Activated B cell treated with CpG ODN at 0.5 μM for 24 hours (primary cell): ENCODE data around the gene GRIA4. TPM values are rescaled to one million over a fixed set of nuclear protein-coding genes. Genes with fewer than 3 reads are reported as not detected.
"Not testable (repeated sequence)": the region's sequence is repeated elsewhere in the genome, so short reads cannot be mapped to it uniquely, and the experiment has no call there.

ENCODE experiments used
- ATAC-seq: fragments of 200-7000 bp; cut with Tn5 transposase; one replicate; pipeline ENCODE4 v1.10.0; 2021; ENCODE audit warnings: low read depth, mild to moderate bottlenecking, moderate library complexity
- CTCF ChIA-PET: fragments of 350-600 bp; sonication (Branson Sonifier 250); formaldehyde crosslinking; loops from one replicate; lab custom pipeline; 2021; ENCODE audit warnings: antibody characterized with exemption; lab: Charles Lee
- POLR2A ChIA-PET: fragments of 350-600 bp; sonication (Branson Sonifier 250); formaldehyde crosslinking; loops from one replicate; lab custom pipeline; 2021; ENCODE audit warnings: antibody characterized with exemption; lab: Charles Lee
- DNase-seq: peaks from one replicate; pipeline ENCODE4 v3.0.0; 2022
- H3K27ac Mint-ChIP-seq: one replicate; pipeline ENCODE4 v1.8.0; 2020; ENCODE audit warnings: mixed read lengths
- H3K27me3 Mint-ChIP-seq: one replicate; pipeline ENCODE4 v1.8.0; 2021; ENCODE audit warnings: mixed read lengths
- H3K36me3 Mint-ChIP-seq: one replicate; pipeline ENCODE4 v1.8.0; 2021; ENCODE audit warnings: low read depth, mixed read lengths
- H3K4me1 Mint-ChIP-seq: one replicate; pipeline ENCODE4 v1.8.0; 2021; ENCODE audit warnings: mixed read lengths
- H3K4me3 Mint-ChIP-seq: one replicate; pipeline ENCODE4 v1.8.0; 2020; ENCODE audit warnings: mild to moderate bottlenecking, mixed read lengths
- H3K9me3 Mint-ChIP-seq: one replicate; pipeline ENCODE4 v1.8.0; 2020; ENCODE audit warnings: mixed read lengths
- intact Hi-C: fragments of 100-400 bp; cut with micrococcal nuclease; formaldehyde crosslinking; loops from one replicate; pipeline ENCODE4 v1.15.1; 2024
- total RNA-seq: library from RNA; stranded (reverse); gene quantifications from 2 replicates; pipeline ENCODE4 v1.2.3, GENCODE V29; 2022
- TF ChIP-seq, protein P1 (sequence below): fragments of 200-600 bp; IDR thresholded peaks from one replicate; pipeline ENCODE4 v1.8.0; 2022; ENCODE audit warnings: antibody characterized with exemption, mild to moderate bottlenecking

The GRIA4 gene
- total RNA-seq, 1 donor from 2014 or later: not detected

DNA sequence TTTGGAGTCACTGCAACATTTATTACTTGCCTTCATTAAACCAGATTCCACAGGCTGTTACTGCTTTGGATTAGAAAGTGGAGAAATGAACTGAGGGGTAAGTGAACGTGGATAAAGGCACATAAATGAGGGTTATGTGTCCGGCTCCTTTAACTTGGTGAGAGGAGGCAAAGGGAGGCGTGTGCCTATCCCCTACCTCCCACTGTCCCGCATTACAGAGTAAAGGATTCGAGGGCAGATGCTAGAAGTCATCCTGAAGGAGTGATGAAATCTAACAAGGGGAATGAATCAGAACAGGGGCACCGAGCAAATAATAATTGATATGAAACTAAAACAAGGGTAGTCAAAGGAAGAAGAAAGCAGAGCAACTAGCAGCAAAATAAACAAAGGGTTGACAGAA lies 147.2 kb downstream of the GRIA4 start:
- POLR2A ChIA-PET: no interaction called here
- H3K9me3 Mint-ChIP-seq: no peaks in the 10 kb centered on the region

DNA sequence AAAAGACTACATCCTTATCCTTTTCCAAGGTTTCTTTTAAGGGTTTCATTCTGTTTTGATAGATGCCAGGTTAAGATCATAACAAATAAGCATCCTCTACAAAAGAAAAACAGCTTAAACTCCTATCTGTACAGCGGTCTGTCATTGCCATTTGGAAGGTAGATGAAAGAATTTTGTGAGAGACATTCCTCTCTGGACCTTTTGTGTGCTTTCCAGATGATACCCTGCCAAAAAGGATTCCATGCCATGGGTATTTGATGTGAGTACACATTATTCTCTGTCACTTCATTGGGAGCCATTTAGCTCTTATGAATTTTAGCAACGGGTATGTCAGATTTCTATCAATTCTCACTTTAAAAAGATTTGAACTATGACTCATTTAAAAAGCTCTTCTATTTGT lies 153.7 kb downstream of the GRIA4 start:
- H3K27ac Mint-ChIP-seq: no peak overlapping the region
- CTCF ChIA-PET: no interaction called here
- no peaks in the 10 kb centered on the region for H3K9me3 Mint-ChIP-seq
- no peak for DNase-seq
- no peak overlapping the region for H3K4me3 Mint-ChIP-seq
- H3K4me1 Mint-ChIP-seq: no peaks in the 10 kb centered on the region
- ATAC-seq: no peak
- intact Hi-C loops: no loop called here
- no peaks in the 10 kb centered on the region for H3K36me3 Mint-ChIP-seq
- TF ChIP-seq, protein P1, sequence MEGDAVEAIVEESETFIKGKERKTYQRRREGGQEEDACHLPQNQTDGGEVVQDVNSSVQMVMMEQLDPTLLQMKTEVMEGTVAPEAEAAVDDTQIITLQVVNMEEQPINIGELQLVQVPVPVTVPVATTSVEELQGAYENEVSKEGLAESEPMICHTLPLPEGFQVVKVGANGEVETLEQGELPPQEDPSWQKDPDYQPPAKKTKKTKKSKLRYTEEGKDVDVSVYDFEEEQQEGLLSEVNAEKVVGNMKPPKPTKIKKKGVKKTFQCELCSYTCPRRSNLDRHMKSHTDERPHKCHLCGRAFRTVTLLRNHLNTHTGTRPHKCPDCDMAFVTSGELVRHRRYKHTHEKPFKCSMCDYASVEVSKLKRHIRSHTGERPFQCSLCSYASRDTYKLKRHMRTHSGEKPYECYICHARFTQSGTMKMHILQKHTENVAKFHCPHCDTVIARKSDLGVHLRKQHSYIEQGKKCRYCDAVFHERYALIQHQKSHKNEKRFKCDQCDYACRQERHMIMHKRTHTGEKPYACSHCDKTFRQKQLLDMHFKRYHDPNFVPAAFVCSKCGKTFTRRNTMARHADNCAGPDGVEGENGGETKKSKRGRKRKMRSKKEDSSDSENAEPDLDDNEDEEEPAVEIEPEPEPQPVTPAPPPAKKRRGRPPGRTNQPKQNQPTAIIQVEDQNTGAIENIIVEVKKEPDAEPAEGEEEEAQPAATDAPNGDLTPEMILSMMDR: no peak
- H3K27me3 Mint-ChIP-seq: no peaks in the 10 kb centered on the region
- POLR2A ChIA-PET: no interaction called here

More for the DNA sequence above, 147.2 kb downstream of the GRIA4 start:
- intact Hi-C loops: no loop called here
- no peak overlapping the region for H3K27ac Mint-ChIP-seq
- no peaks in the 10 kb centered on the region for H3K36me3 Mint-ChIP-seq
- H3K4me1 Mint-ChIP-seq: no peaks in the 10 kb centered on the region
- DNase-seq (no peak), ATAC-seq (no peak)
- no peaks in the 10 kb centered on the region for H3K27me3 Mint-ChIP-seq
- TF ChIP-seq, protein P1: no peak
- CTCF ChIA-PET: no interaction called here
- no peak overlapping the region for H3K4me3 Mint-ChIP-seq

DNA sequence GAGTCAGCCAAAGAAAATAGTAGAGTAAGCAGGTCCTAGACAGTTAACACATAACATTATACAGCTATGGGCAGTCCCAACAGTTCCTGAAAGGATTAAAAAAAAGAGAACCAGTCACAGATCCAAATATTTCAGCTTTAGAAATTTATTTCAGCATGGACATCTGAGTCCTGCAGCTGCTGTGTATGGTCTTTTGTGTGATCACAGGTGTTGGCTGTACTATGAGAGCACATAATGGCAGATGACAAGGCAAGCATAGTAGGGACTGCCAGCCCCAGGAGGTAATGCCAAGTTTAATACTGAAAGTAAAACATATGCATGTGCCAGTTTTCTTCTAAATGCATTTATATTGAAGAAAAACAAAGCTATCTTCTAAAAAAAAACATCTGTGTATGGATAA lies 158.1 kb downstream of the GRIA4 start:
- H3K27ac Mint-ChIP-seq: no peak overlapping the region
- H3K27me3 Mint-ChIP-seq: no peaks in the 10 kb centered on the region
- CTCF ChIA-PET: no interaction called here
- POLR2A ChIA-PET: no interaction called here
- DNase-seq: no peak
- H3K9me3 Mint-ChIP-seq: no peaks in the 10 kb centered on the region
- no peak overlapping the region for H3K4me3 Mint-ChIP-seq
- no peak for ATAC-seq
- TF ChIP-seq, protein P1: no peak
- intact Hi-C loops: no loop called here
- H3K36me3 Mint-ChIP-seq: no peaks in the 10 kb centered on the region
- H3K4me1 Mint-ChIP-seq: no peaks in the 10 kb centered on the region

DNA sequence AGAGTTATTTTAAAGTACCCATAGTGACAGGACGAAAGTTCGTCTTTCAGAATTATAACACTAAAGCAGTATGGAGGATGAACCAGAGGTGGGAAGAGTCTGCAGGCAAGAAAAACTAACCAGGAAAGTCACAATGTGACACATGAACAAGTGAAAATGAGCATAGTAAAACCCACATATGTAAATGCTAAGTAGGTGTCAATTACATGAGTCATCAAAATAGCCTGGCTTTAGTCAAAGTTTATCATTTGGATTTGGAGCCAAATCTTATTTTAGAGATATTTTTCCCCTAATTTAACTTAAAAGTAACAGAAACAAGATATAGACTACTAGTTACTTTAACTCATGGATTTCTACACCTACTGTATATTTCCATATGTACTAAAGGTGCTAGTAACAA lies 159.8 kb downstream of the GRIA4 start:
- TF ChIP-seq, protein P1: no peak
- POLR2A ChIA-PET: no interaction called here
- H3K4me3 Mint-ChIP-seq: no peak overlapping the region
- H3K9me3 Mint-ChIP-seq: no peaks in the 10 kb centered on the region
- no peaks in the 10 kb centered on the region for H3K4me1 Mint-ChIP-seq
- no peak overlapping the region for H3K27ac Mint-ChIP-seq
- intact Hi-C loops: no loop called here
- CTCF ChIA-PET: no interaction called here
- DNase-seq (no peak), ATAC-seq (no peak)
- no peaks in the 10 kb centered on the region for H3K36me3 Mint-ChIP-seq
- H3K27me3 Mint-ChIP-seq: no peaks in the 10 kb centered on the region

DNA sequence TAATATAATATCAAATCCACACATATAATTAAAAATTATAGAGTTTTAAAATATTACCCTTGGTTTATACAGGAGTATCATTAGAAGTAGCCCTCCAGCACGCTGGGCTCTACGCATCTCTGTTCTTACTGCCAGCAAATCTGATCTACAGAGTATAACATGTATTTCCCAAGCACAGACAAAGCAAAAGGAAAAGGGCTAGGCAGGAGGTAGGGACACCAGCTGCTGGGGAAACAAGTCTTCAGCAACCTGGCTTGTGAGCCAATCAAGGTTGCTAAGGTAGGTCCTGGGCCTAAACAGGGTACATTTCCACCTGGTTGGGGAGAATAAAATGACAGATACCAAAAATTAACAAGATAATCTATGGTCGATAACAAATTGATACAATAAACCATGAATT lies 163.6 kb downstream of the GRIA4 start:
- H3K27ac Mint-ChIP-seq, H3K27me3 Mint-ChIP-seq, H3K4me3 Mint-ChIP-seq, intact Hi-C loops, ATAC-seq, POLR2A ChIA-PET, DNase-seq, CTCF ChIA-PET, H3K4me1 Mint-ChIP-seq, H3K36me3 Mint-ChIP-seq, H3K9me3 Mint-ChIP-seq: not testable (repeated sequence)

DNA sequence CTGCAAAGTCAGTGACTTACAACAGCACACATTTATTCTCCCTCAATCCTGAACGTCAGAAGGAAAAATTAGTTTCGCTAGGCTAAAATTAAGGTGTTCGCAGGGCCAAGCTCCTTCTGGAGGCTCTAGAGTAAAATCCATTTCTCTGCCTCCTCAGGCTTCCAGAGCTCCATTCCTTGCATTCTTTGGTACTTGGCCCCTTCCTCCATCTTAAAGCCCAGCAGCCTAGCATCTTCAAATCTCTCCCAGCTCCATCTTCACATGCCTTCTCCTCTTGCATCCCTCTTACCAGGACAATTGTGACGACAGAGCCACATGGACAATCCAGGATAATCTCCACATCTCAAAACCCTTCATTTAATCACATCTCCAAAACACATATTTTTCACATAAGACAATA lies 165.0 kb downstream of the GRIA4 start:
- Mint-ChIP-seq H3K27me3 (no peaks in the 10 kb centered on the region), H3K27ac (no peak overlapping the region), H3K4me1 (no peaks in the 10 kb centered on the region), H3K4me3 (no peak overlapping the region), H3K9me3 (no peaks in the 10 kb centered on the region), H3K36me3 (no peaks in the 10 kb centered on the region)
- intact Hi-C loops: no loop called here
- TF ChIP-seq, protein P1: no peak
- ChIA-PET POLR2A (no interaction called here), CTCF (no interaction called here)
- ATAC-seq (no peak), DNase-seq (no peak)
